Osteoblast (primary cell): ENCODE results near the gene ANKRD30A. TPM values are rescaled to one million over a fixed set of nuclear protein-coding genes. Genes with fewer than 3 reads are reported as not detected.

Experiments
- DNase-seq: peaks from one replicate; pipeline ENCODE4 v3.0.0; 2011; ENCODE audit warnings: low spot score, mixed read lengths; ENCODE audit not compliant: insufficient read length; ENCODE audit errors: missing footprints
- H2AFZ ChIP-seq: 2 replicates; pipeline ENCODE4 v1.6.0; 2011; ENCODE audit warnings: mild to moderate bottlenecking, low read length
- H3K27ac ChIP-seq: 2 replicates; pipeline ENCODE4 v1.5.1; 2011; ENCODE audit warnings: mild to moderate bottlenecking, low read depth, low read length, moderate library complexity
- H3K27me3 ChIP-seq: 2 replicates; pipeline ENCODE4 v1.6.0; 2012; ENCODE audit warnings: mild to moderate bottlenecking, control low read depth, inconsistent platforms, low read length, moderate library complexity; ENCODE audit not compliant: insufficient read depth
- H3K36me3 ChIP-seq: 2 replicates; pipeline ENCODE4 v1.5.1; 2011; ENCODE audit warnings: mild to moderate bottlenecking, low read length, control low read depth, moderate library complexity; ENCODE audit not compliant: insufficient read depth
- H3K4me1 ChIP-seq: 2 replicates; pipeline ENCODE4 v1.5.1; 2011; ENCODE audit warnings: mild to moderate bottlenecking, low read length, control low read depth, moderate library complexity; ENCODE audit not compliant: insufficient read depth
- H3K4me2 ChIP-seq: 2 replicates; pipeline ENCODE4 v1.6.0; 2011; ENCODE audit warnings: mild to moderate bottlenecking, low read length; ENCODE audit not compliant: insufficient read depth
- H3K4me3 ChIP-seq: fragments of 200-600 bp; sonication (generic); 3 replicates; pipeline ENCODE4 v1.5.1; 2012; ENCODE audit warnings: mild to moderate bottlenecking, low read length, inconsistent platforms; ENCODE audit not compliant: insufficient read depth
- H3K79me2 ChIP-seq: 2 replicates; pipeline ENCODE4 v1.6.0; 2012; ENCODE audit warnings: mild to moderate bottlenecking, low read length, control low read depth, inconsistent platforms; ENCODE audit not compliant: insufficient read depth
- H3K9me3 ChIP-seq: 2 replicates; pipeline ENCODE4 v1.5.1; 2011; ENCODE audit warnings: low read depth, low read length, control low read depth
- H4K20me1 ChIP-seq: 2 replicates; pipeline ENCODE4 v1.6.0; 2012; ENCODE audit warnings: mild to moderate bottlenecking, low read length, control low read depth; ENCODE audit not compliant: insufficient read depth
- total RNA-seq: library from RNA; depleted of rRNA; stranded (reverse); fragments of >200 nt; gene quantifications from 2 replicates; pipeline ENCODE4 v1.2.3, GENCODE V29; 2012
- TF ChIP-seq, protein P1 (sequence below): IDR thresholded peaks from 2 replicates; pipeline ENCODE4 v1.5.1; 2011; ENCODE audit warnings: mild to moderate bottlenecking, low read depth, low read length, moderate library complexity; ENCODE audit errors: extremely low read depth

Gene ANKRD30A
- total RNA-seq, 1 donor = not detected

- H3K27me3 ChIP-seq = no peaks in the 10 kb centered on the region
- H3K36me3 ChIP-seq = no peaks in the 10 kb centered on the region
- no peaks in the 10 kb centered on the region for H3K4me1 ChIP-seq
- no peaks in the 10 kb centered on the region for H4K20me1 ChIP-seq
- H2AFZ ChIP-seq = no peak overlapping the region
- no peaks in the 10 kb centered on the region for H3K9me3 ChIP-seq
- H3K79me2 ChIP-seq = no peaks in the 10 kb centered on the region
- no peak overlapping the region for H3K4me3 ChIP-seq
- H3K27ac ChIP-seq = no peak overlapping the region
- TF ChIP-seq, protein P1, sequence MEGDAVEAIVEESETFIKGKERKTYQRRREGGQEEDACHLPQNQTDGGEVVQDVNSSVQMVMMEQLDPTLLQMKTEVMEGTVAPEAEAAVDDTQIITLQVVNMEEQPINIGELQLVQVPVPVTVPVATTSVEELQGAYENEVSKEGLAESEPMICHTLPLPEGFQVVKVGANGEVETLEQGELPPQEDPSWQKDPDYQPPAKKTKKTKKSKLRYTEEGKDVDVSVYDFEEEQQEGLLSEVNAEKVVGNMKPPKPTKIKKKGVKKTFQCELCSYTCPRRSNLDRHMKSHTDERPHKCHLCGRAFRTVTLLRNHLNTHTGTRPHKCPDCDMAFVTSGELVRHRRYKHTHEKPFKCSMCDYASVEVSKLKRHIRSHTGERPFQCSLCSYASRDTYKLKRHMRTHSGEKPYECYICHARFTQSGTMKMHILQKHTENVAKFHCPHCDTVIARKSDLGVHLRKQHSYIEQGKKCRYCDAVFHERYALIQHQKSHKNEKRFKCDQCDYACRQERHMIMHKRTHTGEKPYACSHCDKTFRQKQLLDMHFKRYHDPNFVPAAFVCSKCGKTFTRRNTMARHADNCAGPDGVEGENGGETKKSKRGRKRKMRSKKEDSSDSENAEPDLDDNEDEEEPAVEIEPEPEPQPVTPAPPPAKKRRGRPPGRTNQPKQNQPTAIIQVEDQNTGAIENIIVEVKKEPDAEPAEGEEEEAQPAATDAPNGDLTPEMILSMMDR = no peak
- DNase-seq = no peak
- no peak overlapping the region for H3K4me2 ChIP-seq
These were observed 99.8 kb downstream of the ANKRD30A start for GRCh38 chr10:37225163-37225562.

GRCh38 chr10:37226524-37226923, 101.1 kb downstream of the ANKRD30A start:
- Histone ChIP-seq H3K27ac (no peak overlapping the region), H3K36me3 (no peaks in the 10 kb centered on the region), H3K4me1 (no peaks in the 10 kb centered on the region), H2AFZ (no peak overlapping the region), H4K20me1 (no peaks in the 10 kb centered on the region), H3K4me3 (no peak overlapping the region), H3K9me3 (no peaks in the 10 kb centered on the region), H3K4me2 (no peak overlapping the region), H3K79me2 (no peaks in the 10 kb centered on the region), H3K27me3 (no peaks in the 10 kb centered on the region)
- TF ChIP-seq, protein P1 = no peak
- DNase-seq = no peak

GRCh38 chr10:37234692-37235091, 109.3 kb downstream of the ANKRD30A start:
- Histone ChIP-seq H2AFZ (no peak overlapping the region), H3K79me2 (no peaks in the 10 kb centered on the region), H3K27ac (no peak overlapping the region), H4K20me1 (no peaks in the 10 kb centered on the region), H3K9me3 (no peaks in the 10 kb centered on the region), H3K4me2 (no peak overlapping the region), H3K36me3 (no peaks in the 10 kb centered on the region), H3K4me3 (no peak overlapping the region), H3K4me1 (no peaks in the 10 kb centered on the region), H3K27me3 (no peaks in the 10 kb centered on the region)
- no peak for DNase-seq
- TF ChIP-seq, protein P1 = no peak

- Histone ChIP-seq H4K20me1 (no peaks in the 10 kb centered on the region), H3K79me2 (no peaks in the 10 kb centered on the region), H3K4me2 (no peak overlapping the region), H3K9me3 (no peaks in the 10 kb centered on the region), H3K4me3 (no peak overlapping the region), H3K36me3 (no peaks in the 10 kb centered on the region), H2AFZ (no peak overlapping the region), H3K27ac (no peak overlapping the region), H3K4me1 (no peaks in the 10 kb centered on the region), H3K27me3 (no peaks in the 10 kb centered on the region)
- TF ChIP-seq, protein P1 = no peak
- no peak for DNase-seq
These were observed 110.7 kb downstream of the ANKRD30A start for GRCh38 chr10:37236093-37236492.
